MM.1S (cell line): ENCODE data around the gene ABCG8.

Experiments used
- DNase-seq: peaks from one replicate; pipeline ENCODE4 v3.0.0-alpha.2; 2015
- H2AFZ ChIP-seq: fragments of 300-600 bp; sonication (generic); 2 replicates; pipeline ENCODE4 v1.6.0; 2016; ENCODE audit warnings: antibody characterized with exemption, low read length
- H3F3A ChIP-seq: fragments of 300-600 bp; sonication (generic); 2 replicates; pipeline ENCODE4 v1.6.1; 2016; ENCODE audit warnings: mild to moderate bottlenecking, antibody characterized with exemption, low read length, moderate library complexity, mixed read lengths; ENCODE audit not compliant: insufficient read depth
- H3K27ac ChIP-seq: fragments of 300-600 bp; sonication (generic); 2 replicates; pipeline ENCODE4 v1.5.1; 2016; ENCODE audit warnings: mild to moderate bottlenecking, low read length
- H3K27me3 ChIP-seq: fragments of 300-600 bp; sonication (generic); replicated peaks from 2 replicates; pipeline ENCODE4 v1.6.0; 2016; ENCODE audit warnings: low read length; ENCODE audit not compliant: insufficient read depth
- H3K36me3 ChIP-seq: fragments of 300-600 bp; sonication (generic); replicated peaks from 2 replicates; pipeline ENCODE4 v1.6.1; 2016; ENCODE audit warnings: mild to moderate bottlenecking, low read length, mixed read lengths; ENCODE audit not compliant: insufficient read depth
- H3K4me1 ChIP-seq: fragments of 300-600 bp; sonication (generic); 2 replicates; pipeline ENCODE4 v1.6.1; 2016; ENCODE audit warnings: low read length, mixed read lengths
- H3K4me2 ChIP-seq: fragments of 300-600 bp; sonication (generic); 2 replicates; pipeline ENCODE4 v1.6.0; 2016; ENCODE audit warnings: low read depth, low read length
- H3K4me3 ChIP-seq: fragments of 300-600 bp; sonication (generic); 2 replicates; pipeline ENCODE4 v1.5.1; 2016; ENCODE audit warnings: low read length, mixed read lengths
- H3K79me2 ChIP-seq: fragments of 300-600 bp; sonication (generic); 2 replicates; pipeline ENCODE4 v1.6.1; 2016; ENCODE audit warnings: mixed run types, low read length, mixed read lengths
- H3K9ac ChIP-seq: fragments of 300-600 bp; sonication (generic); 2 replicates; pipeline ENCODE4 v1.6.1; 2016; ENCODE audit warnings: low read length, mixed read lengths
- H3K9me2 ChIP-seq: fragments of 300-600 bp; sonication (generic); replicated peaks from 2 replicates; pipeline ENCODE4 v1.6.1; 2016; ENCODE audit warnings: mild to moderate bottlenecking, low read length, mixed read lengths; ENCODE audit not compliant: insufficient read depth
- H3K9me3 ChIP-seq: fragments of 300-600 bp; sonication (generic); replicated peaks from 2 replicates; pipeline ENCODE4 v1.6.1; 2016; ENCODE audit warnings: mild to moderate bottlenecking, low read length, mixed read lengths; ENCODE audit not compliant: insufficient read depth
- H4K20me1 ChIP-seq: fragments of 300-600 bp; sonication (generic); 2 replicates; pipeline ENCODE4 v1.6.1; 2016; ENCODE audit warnings: mild to moderate bottlenecking, low read length, moderate library complexity, mixed read lengths; ENCODE audit not compliant: insufficient read depth
- EZH2 ChIP-seq: fragments of 300-600 bp; sonication (generic); optimal IDR thresholded peaks from 2 replicates; pipeline ENCODE3; 2017; ENCODE audit warnings: low read depth, mild to moderate bottlenecking, antibody characterized with exemption, low read length, mixed read lengths
- EZH2phosphoT487 ChIP-seq: fragments of 300-600 bp; sonication (generic); IDR thresholded peaks from 2 replicates; pipeline ENCODE4 v1.6.1; 2018; ENCODE audit warnings: antibody characterized with exemption, low read length
- TF ChIP-seq, protein P1 (sequence below): fragments of 300-600 bp; sonication (generic); IDR thresholded peaks from 2 replicates; pipeline ENCODE4 v1.5.1; 2016; ENCODE audit warnings: antibody characterized with exemption, low read length, mixed read lengths

Gene ABCG8

DNA sequence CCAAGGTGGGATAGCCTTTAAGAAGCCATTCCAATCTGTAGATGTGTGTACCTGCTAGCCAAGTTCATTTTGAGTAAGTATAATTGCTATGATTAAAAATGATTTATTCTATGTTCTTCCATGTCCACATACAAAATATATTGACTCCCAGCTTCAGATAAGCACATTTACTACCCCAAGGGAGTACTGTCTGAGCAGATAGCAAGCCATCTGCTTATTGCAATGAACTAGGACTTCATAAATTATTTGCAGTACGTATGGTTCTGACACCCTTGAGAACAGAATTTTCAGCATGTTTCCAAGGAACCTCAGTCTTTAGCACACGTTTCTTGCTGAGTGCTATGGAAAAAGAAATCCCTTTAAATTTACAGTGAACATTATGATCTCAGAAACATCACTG lies 28.3 kb upstream of the ABCG8 start:
- H3K27me3 ChIP-seq: no peaks in the 10 kb centered on the region
- H3K27ac ChIP-seq: no peak overlapping the region
- no peaks in the 10 kb centered on the region for H4K20me1 ChIP-seq
- no peak overlapping the region for H2AFZ ChIP-seq
- no peaks in the 10 kb centered on the region for H3K79me2 ChIP-seq
- no peak overlapping the region for H3K4me2 ChIP-seq
- no peaks in the 10 kb centered on the region for H3K9me2 ChIP-seq
- H3K4me3 ChIP-seq: no peak overlapping the region
- no peaks in the 10 kb centered on the region for H3K4me1 ChIP-seq
- no peak overlapping the region for H3K9ac ChIP-seq
- H3K9me3 ChIP-seq: no peaks in the 10 kb centered on the region
- H3K36me3 ChIP-seq: no peaks in the 10 kb centered on the region
- no peak for TF ChIP-seq EZH2phosphoT487
- TF ChIP-seq EZH2: no peak
- TF ChIP-seq, protein P1, sequence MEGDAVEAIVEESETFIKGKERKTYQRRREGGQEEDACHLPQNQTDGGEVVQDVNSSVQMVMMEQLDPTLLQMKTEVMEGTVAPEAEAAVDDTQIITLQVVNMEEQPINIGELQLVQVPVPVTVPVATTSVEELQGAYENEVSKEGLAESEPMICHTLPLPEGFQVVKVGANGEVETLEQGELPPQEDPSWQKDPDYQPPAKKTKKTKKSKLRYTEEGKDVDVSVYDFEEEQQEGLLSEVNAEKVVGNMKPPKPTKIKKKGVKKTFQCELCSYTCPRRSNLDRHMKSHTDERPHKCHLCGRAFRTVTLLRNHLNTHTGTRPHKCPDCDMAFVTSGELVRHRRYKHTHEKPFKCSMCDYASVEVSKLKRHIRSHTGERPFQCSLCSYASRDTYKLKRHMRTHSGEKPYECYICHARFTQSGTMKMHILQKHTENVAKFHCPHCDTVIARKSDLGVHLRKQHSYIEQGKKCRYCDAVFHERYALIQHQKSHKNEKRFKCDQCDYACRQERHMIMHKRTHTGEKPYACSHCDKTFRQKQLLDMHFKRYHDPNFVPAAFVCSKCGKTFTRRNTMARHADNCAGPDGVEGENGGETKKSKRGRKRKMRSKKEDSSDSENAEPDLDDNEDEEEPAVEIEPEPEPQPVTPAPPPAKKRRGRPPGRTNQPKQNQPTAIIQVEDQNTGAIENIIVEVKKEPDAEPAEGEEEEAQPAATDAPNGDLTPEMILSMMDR: no peak
- no peaks in the 10 kb centered on the region for H3F3A ChIP-seq
- DNase-seq: no peak

- no peaks in the 10 kb centered on the region for H3K79me2 ChIP-seq
- DNase-seq: no peak
- H3K27me3 ChIP-seq: no peaks in the 10 kb centered on the region
- H3K4me2 ChIP-seq: no peak overlapping the region
- no peaks in the 10 kb centered on the region for H3K9me3 ChIP-seq
- H4K20me1 ChIP-seq: no peaks in the 10 kb centered on the region
- TF ChIP-seq, protein P1: no peak
- TF ChIP-seq EZH2: no peak
- no peak for TF ChIP-seq EZH2phosphoT487
- no peaks in the 10 kb centered on the region for H3K9me2 ChIP-seq
- H3K27ac ChIP-seq: no peak overlapping the region
- H3K4me3 ChIP-seq: no peak overlapping the region
- no peak overlapping the region for H3K9ac ChIP-seq
- no peaks in the 10 kb centered on the region for H3K36me3 ChIP-seq
- H3F3A ChIP-seq: no peaks in the 10 kb centered on the region
- H2AFZ ChIP-seq: no peak overlapping the region
- no peaks in the 10 kb centered on the region for H3K4me1 ChIP-seq
Observed at GRCh38 chr2:43810888-43811287, 27.9 kb upstream of the ABCG8 start.

GRCh38 chr2:43812006-43812405 lies 26.8 kb upstream of the ABCG8 start:
- Histone ChIP-seq H2AFZ (no peak overlapping the region), H3K36me3 (no peaks in the 10 kb centered on the region), H3F3A (no peaks in the 10 kb centered on the region), H3K27ac (no peak overlapping the region), H3K9me2 (no peaks in the 10 kb centered on the region), H3K27me3 (no peaks in the 10 kb centered on the region), H3K79me2 (no peaks in the 10 kb centered on the region), H4K20me1 (no peaks in the 10 kb centered on the region), H3K4me1 (no peaks in the 10 kb centered on the region), H3K9ac (no peak overlapping the region), H3K4me3 (no peak overlapping the region), H3K4me2 (no peak overlapping the region), H3K9me3 (no peaks in the 10 kb centered on the region)
- no peak for DNase-seq
- TF ChIP-seq EZH2phosphoT487: no peak
- TF ChIP-seq, protein P1: no peak
- no peak for TF ChIP-seq EZH2
